GM18508 (cell line): ENCODE measurements around the gene MYBPH.

Experiments
- ATAC-seq: cut with Tn5 transposase; IDR thresholded peaks from one replicate; pipeline ENCODE4 v1.9.1; 2021; ENCODE audit warnings: moderate number of reproducible peaks; ENCODE audit not compliant: insufficient read depth, unreplicated experiment

The MYBPH gene, protein sequence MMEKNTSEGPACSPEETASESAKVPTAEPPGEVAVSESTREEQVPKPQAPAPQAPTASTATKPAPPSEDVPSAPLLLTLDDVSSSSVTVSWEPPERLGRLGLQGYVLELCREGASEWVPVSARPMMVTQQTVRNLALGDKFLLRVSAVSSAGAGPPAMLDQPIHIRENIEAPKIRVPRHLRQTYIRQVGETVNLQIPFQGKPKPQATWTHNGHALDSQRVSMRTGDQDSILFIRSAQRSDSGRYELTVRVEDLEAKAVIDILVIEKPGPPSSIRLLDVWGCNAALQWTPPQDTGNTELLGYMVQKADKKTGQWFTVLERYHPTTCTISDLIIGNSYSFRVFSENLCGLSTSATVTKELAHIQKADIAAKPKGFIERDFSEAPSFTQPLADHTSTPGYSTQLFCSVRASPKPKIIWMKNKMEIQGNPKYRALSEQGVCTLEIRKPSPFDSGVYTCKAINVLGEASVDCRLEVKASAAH

DNA sequence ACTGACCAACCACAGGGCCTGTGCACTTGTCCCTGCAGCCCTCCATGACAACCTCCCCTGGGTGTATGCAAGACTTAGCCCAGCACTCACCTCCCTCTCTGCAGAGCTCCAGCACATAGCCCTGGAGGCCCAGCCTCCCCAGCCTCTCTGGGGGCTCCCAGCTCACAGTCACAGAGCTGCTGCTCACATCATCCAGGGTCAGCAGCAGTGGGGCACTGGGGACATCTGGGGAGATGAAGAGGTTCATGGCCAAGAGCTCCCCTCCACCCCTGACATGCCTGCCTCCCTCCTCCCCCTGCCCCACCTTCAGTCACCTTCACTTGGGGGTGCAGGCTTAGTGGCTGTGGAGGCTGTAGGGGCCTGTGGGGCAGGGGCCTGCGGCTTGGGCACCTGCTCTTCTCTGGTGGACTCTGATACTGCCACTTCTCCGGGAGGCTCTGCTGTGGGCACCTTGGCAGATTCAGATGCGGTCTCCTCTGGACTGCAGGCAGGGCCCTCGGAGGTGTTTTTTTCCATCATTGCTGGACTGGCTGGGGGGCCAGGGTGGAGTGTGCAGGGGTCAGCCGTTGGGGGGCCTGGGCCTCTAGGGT is at the start of gene MYBPH:
Gene MYBPH, minus strand, starts transcription at position 590 of the 590 bp plus-strand sequence. Its CDS starts 71 bp downstream, at position 519.
- ATAC-seq: no peak

DNA sequence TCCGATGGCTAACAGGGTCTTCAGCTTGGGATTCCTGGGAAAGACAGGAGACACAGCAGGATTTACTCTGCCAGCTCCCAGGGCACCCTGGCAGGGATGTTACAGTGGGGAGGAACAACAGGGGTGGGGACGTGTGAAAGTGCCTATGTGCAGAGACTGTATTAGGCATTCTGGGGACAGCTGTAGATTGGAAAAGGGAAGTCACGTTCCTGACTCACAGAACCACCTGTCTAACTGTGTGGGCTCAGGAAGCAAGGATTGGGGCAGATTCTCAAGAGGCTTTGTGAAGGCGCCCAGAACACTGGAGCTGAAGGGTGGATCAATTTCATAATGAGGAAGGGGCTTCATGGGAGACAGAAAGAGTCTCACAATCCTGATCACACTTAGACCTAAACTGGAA is 49.4 kb upstream of the MYBPH start:
- no peak for ATAC-seq

DNA sequence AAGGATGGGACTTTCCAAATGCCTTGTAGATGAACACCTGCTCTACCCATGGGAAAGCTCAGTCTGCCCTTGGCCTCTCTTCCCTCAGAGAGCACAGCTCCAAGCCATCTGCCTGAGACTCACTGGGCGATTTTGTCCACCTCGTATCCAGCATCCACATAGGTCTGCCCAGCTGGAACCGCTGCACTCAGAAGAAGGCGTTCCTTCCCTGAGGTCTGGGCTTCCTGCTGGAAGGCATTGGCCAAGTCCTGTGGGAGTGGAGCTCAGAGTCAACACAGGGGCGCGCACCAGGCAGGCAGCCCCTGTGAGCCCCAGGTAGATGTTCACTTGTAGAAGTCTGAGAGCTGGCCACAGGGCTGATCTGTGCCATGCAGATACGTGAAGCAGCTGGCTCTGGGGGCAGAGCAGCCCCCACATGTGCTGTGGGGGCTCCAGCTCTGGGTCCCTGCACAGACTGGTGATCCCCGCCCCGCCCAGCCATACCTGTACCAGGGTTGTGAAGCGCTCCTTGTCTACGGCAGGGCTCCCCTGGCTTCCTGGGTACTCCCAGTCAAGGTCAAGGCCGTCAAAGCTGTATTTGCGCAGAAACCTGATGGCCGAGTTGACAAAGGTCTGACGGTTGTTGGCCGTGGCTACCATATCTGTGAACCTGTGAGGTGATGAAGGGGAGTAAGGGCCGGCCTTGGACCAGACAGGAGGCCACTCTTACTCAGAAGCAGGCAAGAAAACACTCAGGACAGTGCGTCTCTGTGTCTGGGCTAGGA is 47.6 kb upstream of the MYBPH start:
- no peak for ATAC-seq

DNA sequence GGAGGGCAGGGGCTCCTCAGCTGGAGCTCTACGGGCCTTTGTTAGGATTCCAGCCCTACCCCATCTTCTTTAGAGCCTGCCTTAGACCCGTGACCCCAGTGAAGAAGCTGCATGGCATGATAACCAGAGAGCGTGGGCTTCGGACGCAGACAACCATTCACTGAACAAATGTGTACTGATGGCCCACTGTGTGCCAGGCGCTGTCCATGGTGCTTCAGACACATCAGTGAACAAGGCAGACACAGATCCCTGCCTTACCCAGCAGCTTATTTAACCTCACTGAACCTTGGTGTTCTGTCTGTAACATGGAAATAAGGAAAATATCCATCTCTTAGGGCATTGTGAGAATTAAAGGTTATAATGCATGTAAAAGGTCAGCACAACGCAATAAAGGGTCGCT is 44.3 kb upstream of the MYBPH start:
- ATAC-seq: no peak

DNA sequence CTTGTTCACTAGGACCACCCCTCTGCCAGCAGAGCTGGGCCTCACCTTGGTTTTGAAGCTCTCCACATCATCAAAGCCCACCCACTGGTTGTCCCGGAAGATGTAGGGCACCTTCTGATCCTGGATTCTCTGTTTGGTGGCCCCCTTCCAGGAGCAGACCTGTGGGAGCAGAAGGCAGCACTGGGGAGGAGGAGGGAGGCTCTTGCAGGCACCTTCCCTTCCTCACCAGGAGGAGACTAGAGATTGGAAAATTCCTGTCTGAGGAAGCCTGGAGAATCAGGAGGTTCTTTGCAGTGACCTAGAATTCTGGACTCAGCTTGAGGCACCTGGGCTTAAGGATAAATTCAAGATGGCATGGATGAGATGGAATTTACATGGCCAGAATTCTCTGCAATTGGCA is 43.5 kb upstream of the MYBPH start:
- no peak for ATAC-seq

DNA sequence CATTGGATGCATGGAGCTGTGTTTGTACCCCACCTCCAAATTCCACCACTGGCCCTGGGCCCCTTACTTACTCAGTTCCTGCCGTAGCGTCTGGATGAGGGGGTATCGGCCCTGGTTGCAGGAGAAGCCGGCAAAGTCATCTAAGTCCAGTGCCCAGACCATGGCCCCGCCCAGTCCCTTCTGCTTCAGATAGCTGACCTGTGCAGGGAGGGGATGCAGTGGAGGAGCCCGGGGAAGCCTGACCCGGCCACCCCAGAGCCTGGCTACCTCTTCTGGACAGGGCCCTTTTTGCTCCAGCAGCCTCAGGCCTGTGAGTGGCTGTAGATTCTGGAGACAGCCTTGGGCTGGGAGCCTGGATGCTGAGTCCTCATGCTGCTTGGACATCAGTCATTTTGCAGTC is 42.0 kb upstream of the MYBPH start:
- no peak for ATAC-seq

DNA sequence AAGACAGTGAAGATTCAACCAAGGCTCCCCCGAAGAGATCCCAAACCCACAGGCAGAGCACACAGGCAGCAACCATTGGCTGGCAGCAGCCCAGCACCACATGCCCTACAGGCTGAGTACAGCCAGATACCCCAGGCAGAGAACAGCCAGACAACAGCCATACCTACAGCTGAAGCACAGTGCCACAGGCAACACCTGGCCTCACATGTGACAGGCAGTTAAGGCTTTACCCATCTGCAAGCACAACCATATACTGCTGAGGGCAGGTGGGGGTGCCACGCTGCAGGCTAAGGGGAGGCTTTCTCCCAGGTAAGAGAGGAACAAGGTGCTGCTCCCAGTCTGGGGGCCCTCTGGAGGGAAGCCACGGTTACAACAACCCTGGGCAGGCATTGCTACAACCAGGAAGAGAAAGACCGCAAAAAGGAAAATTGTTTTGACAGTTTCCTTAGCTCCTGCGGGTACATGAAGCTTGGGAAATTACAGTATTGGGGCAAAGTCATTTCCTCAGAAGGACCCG is 41.6 kb upstream of the MYBPH start:
- ATAC-seq: no peak

DNA sequence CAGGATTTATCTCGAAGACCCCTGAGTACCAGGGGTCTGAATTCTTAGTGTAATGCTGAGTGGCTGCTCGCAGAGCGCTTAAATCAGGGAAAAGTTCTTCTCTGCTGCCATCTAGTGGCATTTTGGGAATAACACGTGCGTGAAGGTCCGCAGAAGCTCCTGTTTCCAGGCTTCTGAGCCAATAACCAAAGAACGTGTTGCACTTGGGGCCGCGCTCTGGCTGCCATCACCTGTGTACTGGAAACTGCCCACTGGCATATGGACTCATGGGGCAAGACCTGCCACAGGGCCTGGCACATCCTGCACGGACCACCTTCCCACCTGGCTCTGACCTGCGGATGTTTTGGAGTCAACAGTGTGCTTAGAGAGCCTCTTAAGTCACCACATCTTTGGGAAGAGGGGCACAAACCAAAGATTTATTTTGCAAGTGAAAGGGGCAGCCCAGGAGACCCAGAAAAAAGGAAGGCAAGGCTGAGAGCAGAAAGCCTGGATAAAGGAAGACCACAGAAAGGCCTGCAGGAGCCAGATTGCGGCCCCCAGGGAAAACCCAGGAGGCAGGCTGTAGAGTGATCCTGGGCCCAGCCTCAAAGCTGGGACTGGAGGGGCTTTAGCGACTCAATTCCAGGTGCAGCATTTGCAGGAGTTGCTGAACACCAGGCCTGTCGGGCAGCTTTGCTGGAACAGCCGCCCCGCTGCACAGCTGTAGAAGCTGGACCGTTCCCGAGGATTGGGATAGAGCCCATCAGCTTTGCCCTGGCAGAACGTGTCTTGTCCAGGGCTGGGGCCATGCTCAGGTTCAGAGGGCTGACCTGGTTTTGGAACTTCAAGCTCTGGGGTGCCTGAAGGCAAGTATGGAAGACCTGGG is 40.9 kb upstream of the MYBPH start:
- ATAC-seq: no peak

DNA sequence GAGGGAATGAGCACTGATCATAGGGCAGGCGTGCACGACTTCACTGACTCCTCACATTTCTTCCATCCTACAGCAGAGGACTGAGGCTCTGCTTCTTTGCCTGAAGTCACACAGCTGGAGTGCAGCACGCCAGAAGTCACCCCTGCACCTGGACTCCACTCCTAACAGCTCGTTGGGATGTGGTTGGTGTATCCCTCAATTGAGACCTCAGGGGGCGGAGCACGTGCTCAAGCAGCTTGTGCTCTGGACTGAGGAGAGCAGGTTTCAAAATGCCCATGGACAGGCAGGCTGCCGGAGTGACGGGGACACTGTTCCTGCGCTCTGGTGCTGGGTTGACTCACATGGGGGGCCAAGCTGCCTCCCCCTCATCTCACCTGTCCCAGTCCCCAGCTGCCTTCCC is 39.9 kb upstream of the MYBPH start:
- no peak for ATAC-seq

DNA sequence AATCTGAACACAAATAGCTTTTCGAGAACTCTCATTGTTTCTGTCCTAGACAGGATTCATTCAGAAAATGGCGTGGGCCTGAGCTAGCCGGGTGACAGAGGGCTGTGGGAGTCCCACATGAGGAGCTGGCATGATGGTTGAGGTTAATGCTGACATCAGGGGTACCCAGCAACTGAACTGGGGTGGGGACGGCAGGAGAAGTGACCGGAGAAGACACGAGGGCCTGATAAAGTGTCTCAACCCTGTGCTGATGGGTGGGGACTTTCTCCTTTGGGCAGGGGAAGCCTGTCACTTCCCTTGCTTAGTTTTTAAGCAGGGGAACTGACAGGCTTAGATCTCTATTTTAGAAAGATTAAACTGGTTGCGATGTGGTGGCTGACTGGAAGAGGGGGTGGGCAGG is 39.2 kb upstream of the MYBPH start:
- ATAC-seq: no peak

DNA sequence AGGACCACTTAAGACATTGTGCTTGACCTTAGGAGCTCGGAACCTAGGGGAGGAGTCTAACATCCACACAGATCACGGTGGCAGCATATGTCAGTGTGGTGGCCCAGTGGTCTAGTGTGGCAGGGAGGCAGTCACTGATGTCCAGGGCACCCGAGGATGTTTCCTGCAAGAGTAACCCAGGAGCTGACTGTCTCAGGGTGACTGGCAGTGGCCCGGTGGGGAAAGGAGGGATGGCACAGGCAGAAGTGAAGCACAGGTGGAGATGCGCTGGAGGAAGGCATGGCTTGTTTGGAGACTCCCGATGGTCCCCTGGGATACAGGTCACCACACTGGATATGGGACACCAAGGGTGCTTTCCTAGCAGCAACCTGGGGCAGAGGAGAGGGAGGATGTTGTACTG is 37.5 kb upstream of the MYBPH start:
- no peak for ATAC-seq

DNA sequence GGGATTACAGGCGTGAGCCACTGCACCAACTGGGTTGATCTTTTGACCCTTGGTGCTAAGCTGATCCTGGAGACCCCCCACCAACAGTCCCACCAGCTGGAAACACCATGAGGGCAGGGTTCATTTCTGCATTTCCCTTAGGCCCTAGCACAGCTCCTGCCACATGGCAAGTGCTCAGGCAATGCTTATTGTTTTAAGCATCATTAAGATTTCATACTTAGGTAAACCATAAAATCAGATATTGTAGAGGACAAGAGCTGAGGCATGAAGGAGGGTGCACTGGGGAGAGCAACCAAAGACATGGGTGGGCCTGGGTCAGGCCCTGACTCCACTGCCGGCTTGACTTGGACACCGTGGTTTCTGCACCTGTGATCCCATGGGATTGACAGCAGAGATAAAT is 36.2 kb upstream of the MYBPH start:
- ATAC-seq: no peak

DNA sequence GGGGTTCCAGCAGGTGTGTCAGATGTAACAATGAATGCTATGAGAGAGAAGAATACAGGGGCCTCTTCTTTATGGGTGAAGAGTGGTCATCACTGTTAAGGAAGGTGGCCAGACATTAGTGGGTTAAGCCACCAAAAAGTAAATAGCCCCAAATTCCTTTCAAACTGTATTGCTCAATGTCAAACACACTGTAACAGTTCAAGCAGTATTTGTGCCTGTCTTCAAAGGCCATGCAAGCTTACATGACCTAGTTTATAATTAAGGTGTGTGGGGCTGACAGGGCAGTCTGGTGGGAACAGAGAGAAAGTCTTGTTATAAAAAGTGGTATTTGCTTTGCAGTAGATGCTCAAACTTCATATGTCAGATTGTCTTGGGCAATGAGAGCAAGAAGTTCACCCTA is 35.4 kb upstream of the MYBPH start:
- no peak for ATAC-seq

DNA sequence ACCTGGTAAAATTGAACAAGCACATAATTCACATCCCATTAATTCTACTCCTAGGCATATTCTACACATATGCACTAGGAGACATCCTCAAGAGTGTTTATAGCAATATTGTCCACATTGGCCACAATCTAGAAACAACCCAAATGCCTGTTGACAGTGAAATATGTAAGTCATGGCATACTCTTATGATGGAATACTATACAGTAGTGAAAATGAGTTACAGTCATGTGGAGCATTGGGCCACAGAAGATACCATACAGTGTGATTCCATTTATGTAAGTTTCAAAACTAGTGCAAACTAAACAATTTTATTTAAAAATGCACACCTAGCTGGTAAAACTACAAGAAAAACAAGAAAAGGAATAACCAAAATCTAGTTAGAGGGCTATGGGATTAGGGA is 34.7 kb upstream of the MYBPH start:
- ATAC-seq: no peak

DNA sequence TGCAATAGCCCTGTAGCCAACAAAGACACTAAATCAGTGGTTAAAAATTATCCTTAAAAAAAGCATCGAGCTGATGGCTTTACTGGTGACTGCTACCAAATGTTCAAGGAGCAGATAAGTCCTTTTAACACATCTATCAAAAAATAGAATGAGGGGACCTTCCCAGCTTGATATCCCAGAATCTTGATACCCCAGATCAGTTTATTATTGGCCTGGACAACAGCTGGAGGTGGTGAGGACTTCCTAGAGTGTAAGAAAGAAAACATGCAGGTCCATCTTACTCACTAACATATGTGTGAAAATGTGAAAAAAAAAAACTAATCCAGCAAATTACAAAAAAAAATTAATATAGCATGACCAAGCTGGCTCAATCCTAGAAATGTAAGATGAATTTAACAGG is 32.6 kb upstream of the MYBPH start:
- ATAC-seq: no peak

DNA sequence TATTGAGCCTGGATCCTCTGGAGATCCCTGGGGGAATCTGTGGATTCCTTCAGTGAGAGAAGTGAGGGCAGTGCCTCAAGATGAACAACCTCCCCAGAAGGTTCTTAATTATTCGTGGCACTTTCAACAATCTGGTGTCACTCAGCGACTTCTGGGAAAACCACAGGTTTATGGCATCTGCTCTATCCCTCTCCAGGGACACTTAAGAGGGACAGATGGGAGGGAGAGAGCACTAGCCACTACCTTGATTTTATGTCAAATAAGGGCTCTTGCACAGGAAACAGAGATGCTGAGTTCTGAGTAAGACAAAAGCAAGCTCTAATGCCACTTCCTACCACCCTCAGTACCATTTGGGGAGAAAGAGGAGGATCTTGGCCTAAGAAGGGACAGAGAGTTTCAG is 32.1 kb upstream of the MYBPH start:
- ATAC-seq: no peak

DNA sequence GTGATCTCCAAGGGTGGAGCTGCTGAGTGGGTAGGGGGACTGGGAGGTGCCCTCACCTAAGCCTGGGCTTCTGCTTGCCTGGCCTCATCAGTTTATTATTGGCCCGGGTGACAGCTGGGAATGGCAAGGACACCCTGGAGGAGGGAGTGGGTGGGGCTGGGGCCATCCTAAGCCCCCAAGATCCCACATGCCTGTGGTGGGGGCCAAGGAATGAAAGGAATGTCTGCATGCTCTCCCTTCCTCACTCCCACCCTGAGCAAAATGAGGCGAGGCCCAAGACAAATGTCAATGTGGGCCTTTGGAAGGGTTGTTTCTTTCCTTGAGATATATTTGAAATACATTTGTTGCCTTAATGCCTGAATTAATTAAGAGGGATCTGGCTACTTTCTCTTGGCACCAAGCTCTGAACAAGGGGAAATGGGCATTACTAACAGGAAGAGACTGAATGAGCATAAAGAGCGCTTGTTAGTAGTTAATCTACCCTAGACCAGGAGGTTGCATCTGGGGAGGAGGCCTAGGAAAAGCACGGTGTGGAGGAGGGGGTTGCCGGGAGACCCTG is 30.6 kb upstream of the MYBPH start:
- no peak for ATAC-seq

DNA sequence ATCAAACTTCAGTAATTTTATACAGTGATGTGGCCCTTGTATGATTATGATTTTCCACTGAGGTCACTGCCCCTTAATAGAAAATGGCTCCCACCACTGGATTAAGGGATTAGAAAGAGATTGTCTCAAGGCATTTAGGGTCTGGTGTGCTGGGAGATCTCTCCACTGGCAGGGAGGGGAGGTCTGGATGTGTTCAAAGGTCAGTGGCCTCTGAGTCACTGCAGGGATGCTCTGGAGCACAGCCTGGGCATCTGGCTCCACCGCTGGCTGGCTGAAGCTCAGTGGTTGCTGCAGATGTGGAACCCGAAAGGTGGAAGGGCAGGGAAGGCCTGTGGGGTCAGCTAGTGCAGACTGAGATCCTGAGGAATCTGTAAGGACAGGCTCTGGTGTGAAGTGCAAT is 29.1 kb upstream of the MYBPH start:
- ATAC-seq: no peak

DNA sequence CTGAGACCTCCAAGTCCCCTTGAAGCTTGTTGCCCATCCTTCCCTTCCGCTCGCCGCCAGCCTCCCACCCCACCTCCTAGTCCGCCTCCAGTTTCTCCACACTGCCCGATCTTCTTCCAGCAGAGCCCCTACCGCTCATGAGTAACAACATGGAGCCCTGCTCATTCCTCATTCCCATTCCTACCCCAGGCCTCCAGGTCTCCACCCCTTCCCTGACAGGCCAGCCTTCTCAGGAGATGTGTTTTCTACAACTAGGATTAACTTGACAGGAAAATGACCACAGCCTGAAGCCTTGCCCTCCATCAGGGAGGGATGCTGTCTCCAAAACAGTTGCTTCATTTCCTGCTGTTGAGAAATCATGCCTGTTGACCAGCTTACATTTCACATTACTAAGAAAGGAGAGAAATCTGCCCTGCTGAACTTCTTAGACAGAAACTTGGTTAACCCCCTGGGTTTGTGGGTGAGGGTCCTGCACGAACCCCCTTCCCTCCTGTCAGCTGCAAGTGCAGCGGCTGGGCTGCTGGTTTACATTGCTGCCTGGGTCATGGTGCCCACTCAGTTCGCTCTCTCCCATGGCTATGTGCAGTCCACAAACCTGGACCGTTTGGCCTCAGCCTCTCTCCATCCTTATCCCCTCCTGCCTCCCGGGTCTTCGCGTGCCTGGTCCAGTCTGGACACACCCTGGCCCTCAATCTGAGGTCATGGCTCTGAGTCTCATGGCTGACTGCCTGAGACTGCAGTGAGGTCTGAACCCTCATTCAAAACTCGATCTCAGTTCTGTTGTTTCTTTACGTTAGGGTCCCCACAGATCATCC is 27.0 kb upstream of the MYBPH start:
- no peak for ATAC-seq
